ENCODE results near the gene COPB1. TPM values are rescaled to one million over a fixed set of nuclear protein-coding genes. Genes with fewer than 3 reads are reported as not detected.
A peak's percentile ranks its signal among the peaks of the same experiment; 100 is the strongest.

Gene COPB1
- total and polyA plus RNA-seq, 2 of the 8 experiments (the other 6 are each of a cell fraction or from before 2014, with no cell fraction given) = 28.7 to 72.1 TPM

DNA sequence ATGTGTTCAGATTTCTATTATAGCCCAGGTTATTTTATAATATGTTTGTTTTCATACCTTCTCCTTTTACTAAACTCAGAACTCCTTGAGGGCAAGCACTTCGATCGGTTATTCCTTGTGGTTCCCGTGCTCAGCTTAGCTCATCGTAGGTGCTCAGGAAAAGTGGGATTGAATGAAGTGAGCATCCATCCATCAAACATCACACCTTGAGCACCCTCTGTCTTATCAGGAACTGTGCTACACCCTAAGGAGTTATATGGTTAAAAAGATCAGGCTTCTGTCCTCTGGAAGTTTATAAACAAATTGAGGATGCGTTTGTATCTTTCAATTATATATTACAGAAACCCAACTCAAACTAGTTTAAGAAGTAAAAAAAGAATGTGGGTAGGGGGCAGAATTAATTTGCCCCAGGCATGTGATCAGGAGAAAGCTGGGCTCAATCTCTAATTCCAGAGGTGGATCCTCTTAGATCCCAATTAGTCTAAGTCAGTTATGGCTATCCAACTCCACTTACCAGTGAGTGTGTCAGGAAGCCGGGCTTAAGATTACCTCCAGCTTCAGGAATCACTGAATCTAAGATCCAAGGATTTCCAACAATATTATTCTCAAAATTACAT lies 80.7 kb downstream of the COPB1 start:
- H3K4me2 ChIP-seq (ENCODE audit: insufficient read depth in 1 of 2, low read depth in 2 of 2, low read length in 2 of 2) = no peak overlapping the region

More for the DNA sequence above, 80.7 kb downstream of the COPB1 start:
- no peak overlapping the region for H3K4me3 ChIP-seq (ENCODE audit: extremely low read depth in 1 of 4, insufficient read depth in 2 of 4, low read depth in 3 of 4, low read length in 4 of 4)
- ChIA-PET CTCF (ENCODE audit: partially characterized antibody) (interaction anchor here (0.5 to 13.7 kb wide), 64 partner anchors 10 to 799 kb away, joined by 3 to 312 read pairs (median 5); partner anchors contain the start of gene RRAS2), POLR2A (ENCODE audit: partially characterized antibody) (interaction anchor here (0.8 to 1.8 kb wide), 6 partner anchors 9 to 149 kb away, joined by 3 to 8 read pairs (median 4); no protein-coding TSS in a partner anchor)
- peak; percentile 78 for FAIRE-seq
- peaks cover 3% of the 10 kb centered on the region for H3K23me2 ChIP-seq (ENCODE audit: low read depth, low read length)
- no peak overlapping the region for H2BK5ac ChIP-seq (ENCODE audit: low read depth, low read length)
- H2AK5ac ChIP-seq (ENCODE audit: low read depth, low read length) = no peak overlapping the region
- H4K5ac ChIP-seq (ENCODE audit: insufficient read length, low read depth, low read length) = no peak overlapping the region
- TF ChIP-seq E2F6 (IDR thresholded peaks at IDR 0.05) (no peak), SAP30 (IDR thresholded peaks at IDR 0.05; ENCODE audit: insufficient read depth, insufficient replicate concordance, low read length) (no peak), RAD21 (IDR thresholded peaks at IDR 0.05 in 1 of 2, conservative IDR thresholded peaks at IDR 0.05 in 1 of 2; ENCODE audit: low read depth in 2 of 2, low read length in 2 of 2) (peak; percentile 82 to 85), CTCF (IDR thresholded peaks at IDR 0.05; ENCODE audit: control extremely low read depth in 1 of 3, insufficient read depth in 1 of 3, low read depth in 1 of 3, low read length in 3 of 3) (peak; percentile 2 to 84 (median 67))
- no peak overlapping the region for H2BK20ac ChIP-seq (ENCODE audit: low read length)
- DNase-seq (ENCODE audit: low read depth in 1 of 2, low spot score in 2 of 2) = no peak
- H3K9ac ChIP-seq (replicated peaks in 1 of 4; ENCODE audit: extremely low read depth in 1 of 4, low read depth in 3 of 4, low read length in 3 of 4) = no peak overlapping the region
- no peak overlapping the region for H4K91ac ChIP-seq (replicated peaks; ENCODE audit: insufficient read length, low read length)
- 70% methylated on average over 6 of the region's 6 CpGs; no CpG with 5 or more reads in 1 of the 2 experiments for WGBS, 2 experiments (ENCODE audit: extremely low coverage in 1 of 2, insufficient coverage in 1 of 2, insufficient read length in 1 of 2, insufficient replicate concordance in 2 of 2, low coverage in 1 of 2, low lambda C conversion rate in 2 of 2, missing lambda C conversion rate in 1 of 2)
- no peak overlapping the region for H2BK15ac ChIP-seq (ENCODE audit: low read length)
- H3K4ac ChIP-seq (replicated peaks; ENCODE audit: insufficient read length, low read depth, low read length) = no peak overlapping the region
- no peaks in the 10 kb centered on the region for H3K36me3 ChIP-seq (ENCODE audit: control insufficient read depth in 2 of 4, insufficient read depth in 4 of 4, low read length in 3 of 4)
- H3K9me3 ChIP-seq (ENCODE audit: insufficient read depth in 2 of 2, low read depth in 1 of 2, low read length in 1 of 2) = no peaks in the 10 kb centered on the region
- H3K23ac ChIP-seq (ENCODE audit: insufficient read length) = no peak overlapping the region
- H4K20me1 ChIP-seq (replicated peaks in 1 of 2; ENCODE audit: control insufficient read depth in 1 of 2, insufficient read depth in 2 of 2, low read length in 2 of 2) = no peaks in the 10 kb centered on the region
- H3K56ac ChIP-seq (replicated peaks; ENCODE audit: insufficient read length, low read depth, low read length) = no peak overlapping the region
- no peak overlapping the region for H2AFZ ChIP-seq (ENCODE audit: low read length)
- no peaks in the 10 kb centered on the region for H3K79me1 ChIP-seq (ENCODE audit: low read depth, low read length)
- H3K14ac ChIP-seq (ENCODE audit: insufficient read length) = no peak overlapping the region
- H4K8ac ChIP-seq (ENCODE audit: extremely low read depth, insufficient read depth, low read length) = no peak overlapping the region
- peak overlapping the region; percentile 78; the same call in 1 of the 2 replicates for H2BK12ac ChIP-seq (ENCODE audit: low read depth, low read length)
- H2BK120ac ChIP-seq (replicated peaks; ENCODE audit: low read depth, low read length) = no peak overlapping the region
- H3K4me1 ChIP-seq (replicated peaks in 1 of 4; ENCODE audit: control insufficient read depth in 3 of 4, insufficient read depth in 4 of 4, low read length in 3 of 4) = peaks cover 7 to 16% (median 9%) of the 10 kb centered on the region in 4 experiments
- no peak overlapping the region for H3K27ac ChIP-seq (ENCODE audit: low read depth, low read length)
- no peaks in the 10 kb centered on the region for H3K27me3 ChIP-seq (replicated peaks in 1 of 4; ENCODE audit: control insufficient read depth in 3 of 4, extremely low read depth in 1 of 4, insufficient read depth in 3 of 4, low read length in 3 of 4)
- no peak overlapping the region for H3K18ac ChIP-seq (ENCODE audit: extremely low read depth, low read length)
- H3K79me2 ChIP-seq (ENCODE audit: control insufficient read depth in 1 of 2, insufficient read depth in 2 of 2, low read length in 2 of 2) = no peaks in the 10 kb centered on the region

All from H1 (cell line).